SK-N-SH treated with all-trans-retinoic acid at 6 μM for 48 hours (cell line): ENCODE results near the gene LGALS13.

Source experiments
- ARNTL ChIP-seq: fragments of 450-650 bp; formaldehyde crosslinking; IDR thresholded peaks from 2 replicates; pipeline ENCODE4 v1.5.0; 2020; ENCODE audit warnings: low read depth, mild to moderate bottlenecking, moderate library complexity, borderline replicate concordance
- ISL1 ChIP-seq: fragments of 250-450 bp; sonication (Bioruptor Pico); IDR thresholded peaks from 2 replicates; pipeline ENCODE4 v2.1.2; 2022; ENCODE audit warnings: mild to moderate bottlenecking, moderate library complexity
- RARB ChIP-seq: fragments of 250-450 bp; sonication (Bioruptor Pico); IDR thresholded peaks from 2 replicates; pipeline ENCODE4 v1.8.0; 2021; ENCODE audit warnings: mild to moderate bottlenecking, moderate library complexity
- ZFP30 ChIP-seq: fragments of 450-650 bp; formaldehyde crosslinking; IDR thresholded peaks from 2 replicates; pipeline ENCODE4 v1.5.0; 2022; ENCODE audit warnings: mild to moderate bottlenecking, moderate library complexity

GRCh38 chr19:39596911-39597310 lies 5.4 kb upstream of the LGALS13 start:
- TF ChIP-seq ARNTL (no peak), ZFP30 (CRISPR knock-in tag) (no peak), RARB (CRISPR knock-in tag) (no peak), ISL1 (CRISPR knock-in tag) (no peak)
